ENCODE measurements around the gene S100A4. TPM values are rescaled to one million over a fixed set of nuclear protein-coding genes. Genes with fewer than 3 reads are reported as not detected.

S100A4 gene
- total RNA-seq, 2 donors from 2014 or later, result 56.3 to 71.3 TPM

DNA sequence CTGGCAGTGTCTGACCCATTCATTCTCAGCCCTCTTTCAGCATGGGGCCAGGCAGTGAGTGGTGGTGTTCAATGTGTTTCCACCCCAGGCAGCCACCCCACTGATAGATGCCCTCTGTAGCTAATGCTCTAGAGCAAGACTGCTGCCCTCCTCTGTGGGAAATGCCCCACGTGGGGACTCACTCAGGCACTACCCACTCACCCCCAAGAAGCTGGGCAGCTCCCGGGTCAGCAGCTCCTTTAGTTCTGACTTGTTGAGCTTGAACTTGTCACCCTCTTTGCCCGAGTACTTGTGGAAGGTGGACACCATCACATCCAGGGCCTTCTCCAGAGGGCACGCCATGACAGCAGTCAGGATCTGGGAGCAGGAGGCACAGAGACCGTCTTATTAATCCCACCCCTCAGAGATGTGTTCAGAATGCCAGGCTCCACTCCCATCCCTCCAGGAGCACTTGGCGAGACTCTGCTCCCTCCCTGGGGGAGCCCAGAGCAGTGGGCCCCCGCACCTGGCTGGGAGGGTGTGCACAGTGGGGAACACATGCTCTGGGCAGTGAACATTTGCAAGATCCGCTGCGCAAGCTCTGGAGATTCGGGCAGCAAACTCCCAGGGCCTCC is 1.0 kb downstream of the S100A4 start:
- TF ChIP-seq POLR2A (IDR thresholded peaks at IDR 0.05) (no peak), POLR2AphosphoS5 (IDR thresholded peaks at IDR 0.05) (no peak), CTCF (IDR thresholded peaks at IDR 0.05) (no peak)

GRCh38 chr1:153543736-153544135 is 1.9 kb downstream of the S100A4 start:
- 64% methylated on average over 4 of the region's 4 CpGs for WGBS

More for the DNA sequence above, 1.0 kb downstream of the S100A4 start:
- Histone ChIP-seq H3K9me3 (no peaks in the 10 kb centered on the region), H3K27ac (peak overlapping the region; percentile 62 to 78), H3K4me3 (peak overlapping the region in 1 of 2 donors; percentile 7), H3K27me3 (replicated peaks; ENCODE audit: insufficient read depth) (no peaks in the 10 kb centered on the region), H3K4me1 (replicated peaks) (no peaks in the 10 kb centered on the region), H3K36me3 (no peaks in the 10 kb centered on the region)
- intact Hi-C loops (cut with DNase I), result no loop called here
- 54% methylated on average over 10 of the region's 10 CpGs for WGBS
- DNase-seq (ENCODE audit: low spot score), result no peak

DNA sequence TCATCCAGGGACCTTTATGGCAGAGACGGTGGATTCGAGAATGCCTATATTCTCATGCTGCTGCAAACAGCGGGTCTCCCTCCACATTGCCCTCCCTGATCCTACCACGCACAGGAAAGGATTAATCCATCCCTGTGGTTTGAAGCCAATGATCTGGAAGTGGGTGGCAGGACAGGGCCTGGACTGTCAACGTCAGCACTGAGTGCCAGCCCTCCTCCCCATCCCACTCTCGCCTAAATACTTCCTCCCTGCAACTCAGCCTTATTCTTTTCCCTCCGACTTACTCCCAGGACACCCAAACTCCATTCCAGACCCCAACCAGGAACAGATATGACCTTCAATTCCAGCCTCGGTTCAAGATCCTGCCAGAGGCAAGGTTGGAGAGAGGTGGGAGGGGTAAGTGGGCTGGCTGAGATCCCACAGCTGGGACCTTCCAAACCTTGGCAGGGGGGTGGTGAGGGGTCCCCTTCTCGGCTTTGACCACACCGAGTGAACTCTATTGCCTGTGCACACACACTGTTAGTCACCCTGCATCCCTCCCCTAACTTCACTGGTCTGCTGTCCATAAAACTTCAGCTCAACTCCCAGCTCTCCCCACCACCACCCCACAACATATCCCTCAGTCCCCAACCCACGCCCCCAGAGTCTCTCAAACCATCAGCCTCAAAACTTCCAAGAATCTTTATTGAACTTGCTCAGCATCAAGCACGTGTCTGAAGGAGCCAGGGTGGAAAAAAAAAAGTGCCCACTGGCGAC is 2.5 kb downstream of the S100A4 start:
- intact Hi-C loops (cut with DNase I), result no loop called here
- no peaks in the 10 kb centered on the region for H3K4me1 ChIP-seq (replicated peaks)
- no peak overlapping the region for H3K27ac ChIP-seq
- no peak for DNase-seq (ENCODE audit: low spot score)
- no peaks in the 10 kb centered on the region for H3K27me3 ChIP-seq (replicated peaks; ENCODE audit: insufficient read depth)
- H3K4me3 ChIP-seq, result no peak overlapping the region
- H3K36me3 ChIP-seq, result no peaks in the 10 kb centered on the region
- no peak for TF ChIP-seq POLR2AphosphoS5 (IDR thresholded peaks at IDR 0.05)
- TF ChIP-seq POLR2A (IDR thresholded peaks at IDR 0.05), result no peak
- no peak for TF ChIP-seq CTCF (IDR thresholded peaks at IDR 0.05)
- no peaks in the 10 kb centered on the region for H3K9me3 ChIP-seq
- WGBS, result 65% methylated on average over 13 of the region's 13 CpGs

More at GRCh38 chr1:153543736-153544135, 1.9 kb downstream of the S100A4 start:
- H3K27ac ChIP-seq, result no peak overlapping the region
- no peaks in the 10 kb centered on the region for H3K36me3 ChIP-seq
- no peaks in the 10 kb centered on the region for H3K9me3 ChIP-seq
- TF ChIP-seq POLR2AphosphoS5 (IDR thresholded peaks at IDR 0.05) (no peak), CTCF (IDR thresholded peaks at IDR 0.05) (no peak), POLR2A (IDR thresholded peaks at IDR 0.05) (no peak)
- DNase-seq (ENCODE audit: low spot score), result no peak
- intact Hi-C loops (cut with DNase I), result no loop called here
- H3K4me3 ChIP-seq, result no peak overlapping the region
- H3K4me1 ChIP-seq (replicated peaks), result no peaks in the 10 kb centered on the region
- H3K27me3 ChIP-seq (replicated peaks; ENCODE audit: insufficient read depth), result no peaks in the 10 kb centered on the region

- Histone ChIP-seq H3K9me3 (no peaks in the 10 kb centered on the region), H3K27me3 (replicated peaks; ENCODE audit: insufficient read depth) (no peaks in the 10 kb centered on the region), H3K36me3 (no peaks in the 10 kb centered on the region), H3K4me1 (replicated peaks) (no peaks in the 10 kb centered on the region), H3K27ac (no peak overlapping the region), H3K4me3 (no peak overlapping the region)
- 77% methylated on average over 13 of the region's 13 CpGs for WGBS
- no peak for DNase-seq (ENCODE audit: low spot score)
- TF ChIP-seq CTCF (IDR thresholded peaks at IDR 0.05) (no peak), POLR2AphosphoS5 (IDR thresholded peaks at IDR 0.05) (no peak), POLR2A (IDR thresholded peaks at IDR 0.05) (no peak)
- intact Hi-C loops (cut with DNase I), result no loop called here
Observed at GRCh38 chr1:153541641-153542590, 3.7 kb downstream of the S100A4 start.
